D341Med (cell line): Measurements from ENCODE around the gene RPS6KA5.

ENCODE experiments used
- DNase-seq: peaks from one replicate; pipeline ENCODE4 v3.0.0; 2012; ENCODE audit warnings: low spot score

RPS6KA5 gene

DNA sequence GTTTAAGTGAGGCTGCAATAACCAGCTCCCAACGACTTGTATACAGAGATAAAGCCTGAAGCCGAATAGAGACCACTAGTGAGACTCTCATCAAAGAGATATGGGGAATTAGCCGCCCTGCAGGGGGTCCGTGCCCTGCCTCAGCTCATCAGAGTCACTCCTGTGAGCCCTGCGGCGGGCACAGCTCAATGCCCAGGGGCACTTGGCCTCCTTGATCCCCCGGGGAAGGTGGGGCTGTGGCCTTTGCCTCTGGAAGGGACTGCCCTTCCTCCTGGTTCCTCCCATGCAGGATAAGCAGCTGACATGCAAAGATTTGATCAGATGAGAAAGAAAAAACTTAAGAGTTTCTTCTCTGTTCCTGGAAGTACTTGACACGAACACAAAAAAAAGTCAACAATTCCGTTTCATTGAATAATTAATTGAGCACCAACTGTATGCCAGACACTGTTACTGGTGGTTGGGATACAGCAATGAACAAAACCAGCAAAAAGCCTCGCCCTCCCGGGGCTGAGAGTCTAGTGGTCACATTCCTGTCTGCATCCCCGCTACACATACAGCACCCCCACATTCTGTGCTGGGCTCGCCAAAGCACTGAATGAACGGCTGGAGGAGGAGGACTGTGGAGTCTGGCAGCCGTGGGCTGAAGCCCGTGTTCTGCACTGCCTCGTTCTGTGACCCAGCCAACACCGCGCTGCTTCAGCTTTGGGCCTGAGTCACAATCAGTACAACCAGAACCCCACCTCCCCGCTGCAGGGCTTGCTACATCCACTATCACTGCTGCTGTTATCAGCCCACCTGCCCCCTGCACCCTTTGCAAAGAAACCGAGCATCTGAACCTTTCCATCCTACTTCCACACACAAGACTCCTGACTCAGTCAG lies 254.5 kb downstream of the RPS6KA5 start:
- no peak for DNase-seq

DNA sequence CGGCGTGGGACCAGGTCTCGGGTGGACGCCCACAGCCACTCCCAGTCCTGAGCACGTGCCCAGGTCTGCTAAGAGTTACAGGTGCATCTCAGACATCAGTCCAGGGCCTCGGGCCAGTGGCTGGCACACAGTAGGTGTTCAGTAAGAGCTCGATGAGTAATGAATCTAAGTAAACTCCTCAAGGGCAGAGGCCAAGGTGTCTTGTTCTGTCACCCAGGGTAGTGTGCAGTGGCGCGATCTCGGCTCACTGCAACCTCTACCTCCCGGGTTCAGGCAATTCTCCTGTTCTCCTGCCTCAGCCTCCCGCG lies 255.4 kb downstream of the RPS6KA5 start:
- no peak for DNase-seq

DNA sequence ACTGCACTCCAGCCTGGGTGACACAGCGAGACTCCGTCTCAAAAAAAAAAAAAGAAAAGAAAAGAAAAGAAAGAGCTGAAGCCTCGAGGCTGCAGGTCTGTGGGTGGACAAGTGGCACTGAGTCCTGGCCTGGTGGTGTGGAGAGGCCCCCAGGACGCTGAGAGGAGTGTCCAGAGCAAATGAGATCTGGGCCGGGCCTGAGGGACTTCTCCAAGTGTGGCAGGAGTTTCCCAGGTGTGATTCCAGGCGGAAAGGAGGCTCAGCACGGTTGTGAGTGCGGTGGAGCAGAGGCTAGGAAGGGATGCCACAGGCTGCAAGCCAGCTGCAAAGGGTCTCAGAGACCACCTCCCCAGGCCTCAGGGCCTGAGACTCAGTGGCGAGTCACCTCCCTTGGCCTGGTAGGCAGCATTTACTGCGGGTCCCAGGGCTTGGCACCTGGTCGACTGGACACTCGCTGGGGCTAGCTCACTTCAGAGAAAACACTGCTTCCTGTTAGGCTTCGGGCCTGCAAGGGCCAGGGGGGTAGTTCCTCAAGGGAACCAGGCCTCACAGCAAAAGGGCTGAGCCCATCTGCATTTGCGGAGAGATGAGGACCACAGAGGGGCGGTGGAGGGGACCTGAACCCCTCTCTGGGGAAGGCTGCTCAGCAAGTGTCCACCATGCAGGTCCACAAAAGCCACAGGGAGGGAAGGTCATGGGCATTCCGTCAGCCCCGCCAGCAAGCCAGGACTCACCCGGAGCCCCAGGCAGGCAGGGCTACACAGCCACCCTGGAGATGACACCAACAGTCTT lies 256.0 kb downstream of the RPS6KA5 start:
- no peak for DNase-seq

DNA sequence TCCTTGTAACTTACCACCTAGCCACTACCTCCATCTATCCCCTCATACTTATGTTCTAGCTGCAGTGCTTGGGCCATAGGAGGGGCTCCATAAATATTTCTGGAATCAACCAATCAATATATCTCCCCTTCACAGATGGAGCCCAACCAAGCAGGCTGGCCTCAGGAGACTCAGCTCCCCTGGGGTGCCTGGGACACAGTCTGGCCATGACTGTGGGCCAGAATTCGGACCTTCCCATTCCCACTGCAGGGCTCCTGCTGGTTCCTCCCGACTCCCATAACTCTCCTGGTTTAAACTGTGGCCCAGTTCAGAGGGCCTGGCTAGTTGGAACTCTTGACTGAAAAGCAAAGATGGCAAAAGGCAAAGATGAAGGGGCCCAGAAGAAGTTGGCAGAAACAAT lies 257.2 kb downstream of the RPS6KA5 start:
- DNase-seq: no peak

DNA sequence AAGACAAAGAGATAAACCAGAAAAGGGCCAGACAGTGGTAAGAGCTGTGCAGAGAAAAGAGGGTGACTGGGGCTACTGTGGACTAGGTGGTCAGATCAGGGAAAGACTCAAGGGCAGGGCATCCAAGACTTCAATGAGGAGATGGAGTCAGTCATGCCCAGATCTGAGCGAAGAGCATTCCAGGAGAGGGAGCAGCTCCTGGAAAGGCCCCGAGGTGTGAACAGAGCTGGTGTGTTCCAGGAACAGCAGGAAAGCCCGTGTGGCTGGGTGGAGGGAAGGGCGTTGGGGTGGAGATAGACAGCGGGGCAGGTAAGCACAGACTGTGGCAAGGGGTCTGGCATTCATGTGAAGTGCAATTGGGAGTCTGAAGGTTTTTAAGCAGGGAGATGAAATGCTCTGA lies 261.0 kb downstream of the RPS6KA5 start:
- DNase-seq: no peak

DNA sequence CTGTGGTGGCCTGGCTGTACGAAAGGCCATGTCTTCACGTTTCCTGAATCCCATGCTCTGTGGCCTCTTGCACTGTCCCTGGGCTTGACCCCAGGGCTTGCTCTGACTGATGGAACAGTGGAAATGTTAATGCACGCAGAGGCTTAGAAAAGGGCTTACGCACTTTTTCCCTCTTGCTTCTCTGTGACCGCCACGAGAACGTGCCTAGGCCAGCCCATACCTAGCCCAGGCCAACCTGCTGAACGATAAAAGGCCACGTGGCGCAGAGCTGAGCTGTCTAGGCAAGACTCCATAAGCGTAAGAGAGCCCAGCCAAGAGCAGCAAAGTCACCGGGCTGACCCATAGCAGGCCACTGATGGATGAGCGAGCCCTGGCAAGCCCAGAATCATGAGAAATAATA lies 262.5 kb downstream of the RPS6KA5 start:
- DNase-seq: no peak
